T-cell (primary cell): Measurements from ENCODE around the gene PLXND1. TPM values are rescaled to one million over a fixed set of nuclear protein-coding genes. Genes with fewer than 3 reads are reported as not detected.
A peak's percentile ranks its signal among the peaks of the same experiment; 100 is the strongest.

Experiments
- ATAC-seq, 4 experiments: fragments of 200-7000 bp in 3 of 4; fragments of 150-1000 bp in 1 of 4; cut with Tn5 transposase; replicated peaks in 1 of 4; 1 replicate in 3 of 4; 2 replicates in 1 of 4; pipeline ENCODE4 v1.10.0; 2021; ENCODE audit warnings: moderate library complexity in 3 of 4, mild to moderate bottlenecking in 2 of 4, moderate number of reproducible peaks in 1 of 4
- CTCF ChIA-PET, 2 donors: fragments of 300-600 bp; sonication (Branson Sonifier 250); formaldehyde crosslinking; loops; one replicate each; lab custom pipeline; 2022; ENCODE audit warnings: antibody characterized with exemption in 2 of 2; lab: Charles Lee
- POLR2A ChIA-PET, 2 donors: fragments of 300-600 bp; sonication (Branson Sonifier 250); formaldehyde crosslinking; loops; one replicate each; lab custom pipeline; 2022; ENCODE audit warnings: antibody characterized with exemption in 2 of 2; lab: Charles Lee
- DNase-seq, 35 experiments: peaks; one replicate each; pipeline versions ENCODE4 v3.0.0 to v3.0.0-alpha.2; 2013 to 2023
- H3K27ac ChIP-seq: one replicate; pipeline ENCODE4 v1.5.1; 2013; ENCODE audit warnings: low read length
- H3K27me3 ChIP-seq, 2 experiments: replicated peaks in 1 of 2; 1 replicate in 1 of 2; 2 replicates in 1 of 2; pipeline versions ENCODE4 v1.6.1 to v1.7.0; 2013; ENCODE audit warnings: low read length in 1 of 2, mixed read lengths in 1 of 2; ENCODE audit not compliant: control insufficient read depth in 2 of 2, insufficient read depth in 2 of 2; ENCODE audit errors: extremely low read depth in 1 of 2
- H3K36me3 ChIP-seq, 2 donors: 1 replicate in 1 of 2; 2 replicates in 1 of 2; pipeline versions ENCODE4 v1.6.1 to v1.7.0; 2013; ENCODE audit warnings: low read length in 1 of 2; ENCODE audit not compliant: control insufficient read depth in 2 of 2, insufficient read depth in 1 of 2; ENCODE audit errors: extremely low read depth in 1 of 2
- H3K4me1 ChIP-seq, 2 experiments: 1 replicate in 1 of 2; 2 replicates in 1 of 2; pipeline versions ENCODE4 v1.6.1 to v1.7.0; 2013; ENCODE audit warnings: low read length in 2 of 2, mixed read lengths in 1 of 2; ENCODE audit not compliant: insufficient read depth in 2 of 2, control insufficient read depth in 1 of 2; ENCODE audit errors: extremely low read depth in 1 of 2
- H3K4me3 ChIP-seq, 2 donors: 1 replicate in 1 of 2; 2 replicates in 1 of 2; pipeline versions ENCODE4 v1.5.1 to v1.7.0; 2013; ENCODE audit warnings: mild to moderate bottlenecking in 2 of 2, low read length in 1 of 2, moderate library complexity in 1 of 2; ENCODE audit not compliant: control insufficient read depth in 1 of 2; ENCODE audit errors: extremely low read depth in 1 of 2
- H3K9me3 ChIP-seq: 2 replicates; pipeline ENCODE4 v1.7.0; 2013
- H3K27ac Mint-ChIP-seq, 2 donors: one replicate each; pipeline ENCODE4 v1.8.0; 2020 to 2021; ENCODE audit warnings: mild to moderate bottlenecking in 2 of 2, mixed read lengths in 2 of 2
- H3K27me3 Mint-ChIP-seq, 2 donors: one replicate each; pipeline ENCODE4 v1.8.0; 2021 to 2022; ENCODE audit warnings: mixed read lengths in 2 of 2
- H3K36me3 Mint-ChIP-seq: one replicate; pipeline ENCODE4 v1.8.0; 2021; ENCODE audit warnings: mixed read lengths
- H3K4me1 Mint-ChIP-seq, 3 donors: one replicate each; pipeline ENCODE4 v1.8.0; 2020 to 2022; ENCODE audit warnings: mixed read lengths in 3 of 3, mild to moderate bottlenecking in 1 of 3
- H3K4me3 Mint-ChIP-seq, 3 donors: one replicate each; pipeline ENCODE4 v1.8.0; 2020 to 2022; ENCODE audit warnings: mild to moderate bottlenecking in 3 of 3, mixed read lengths in 3 of 3, moderate library complexity in 3 of 3
- H3K9me3 Mint-ChIP-seq, 3 donors: one replicate each; pipeline ENCODE4 v1.8.0; 2020 to 2022; ENCODE audit warnings: mixed read lengths in 3 of 3
- WGBS: methylation state at CpG from one replicate; pipeline ENCODE4 v1.1.5; 2013; ENCODE audit warnings: missing lambda C conversion rate; ENCODE audit not compliant: insufficient coverage; 5-methylcytosine and 5-hydroxymethylcytosine counted together
- total RNA-seq, 35 experiments: library from RNA in 6 of 35; stranded (reverse) in 6 of 35; fragments of 120-200 nt in 1 of 35; gene quantifications; one replicate each; pipeline versions ENCODE4 v1.2.1 to v1.2.4 and lab custom pipeline; 2013 to 2026

PLXND1 gene, protein sequence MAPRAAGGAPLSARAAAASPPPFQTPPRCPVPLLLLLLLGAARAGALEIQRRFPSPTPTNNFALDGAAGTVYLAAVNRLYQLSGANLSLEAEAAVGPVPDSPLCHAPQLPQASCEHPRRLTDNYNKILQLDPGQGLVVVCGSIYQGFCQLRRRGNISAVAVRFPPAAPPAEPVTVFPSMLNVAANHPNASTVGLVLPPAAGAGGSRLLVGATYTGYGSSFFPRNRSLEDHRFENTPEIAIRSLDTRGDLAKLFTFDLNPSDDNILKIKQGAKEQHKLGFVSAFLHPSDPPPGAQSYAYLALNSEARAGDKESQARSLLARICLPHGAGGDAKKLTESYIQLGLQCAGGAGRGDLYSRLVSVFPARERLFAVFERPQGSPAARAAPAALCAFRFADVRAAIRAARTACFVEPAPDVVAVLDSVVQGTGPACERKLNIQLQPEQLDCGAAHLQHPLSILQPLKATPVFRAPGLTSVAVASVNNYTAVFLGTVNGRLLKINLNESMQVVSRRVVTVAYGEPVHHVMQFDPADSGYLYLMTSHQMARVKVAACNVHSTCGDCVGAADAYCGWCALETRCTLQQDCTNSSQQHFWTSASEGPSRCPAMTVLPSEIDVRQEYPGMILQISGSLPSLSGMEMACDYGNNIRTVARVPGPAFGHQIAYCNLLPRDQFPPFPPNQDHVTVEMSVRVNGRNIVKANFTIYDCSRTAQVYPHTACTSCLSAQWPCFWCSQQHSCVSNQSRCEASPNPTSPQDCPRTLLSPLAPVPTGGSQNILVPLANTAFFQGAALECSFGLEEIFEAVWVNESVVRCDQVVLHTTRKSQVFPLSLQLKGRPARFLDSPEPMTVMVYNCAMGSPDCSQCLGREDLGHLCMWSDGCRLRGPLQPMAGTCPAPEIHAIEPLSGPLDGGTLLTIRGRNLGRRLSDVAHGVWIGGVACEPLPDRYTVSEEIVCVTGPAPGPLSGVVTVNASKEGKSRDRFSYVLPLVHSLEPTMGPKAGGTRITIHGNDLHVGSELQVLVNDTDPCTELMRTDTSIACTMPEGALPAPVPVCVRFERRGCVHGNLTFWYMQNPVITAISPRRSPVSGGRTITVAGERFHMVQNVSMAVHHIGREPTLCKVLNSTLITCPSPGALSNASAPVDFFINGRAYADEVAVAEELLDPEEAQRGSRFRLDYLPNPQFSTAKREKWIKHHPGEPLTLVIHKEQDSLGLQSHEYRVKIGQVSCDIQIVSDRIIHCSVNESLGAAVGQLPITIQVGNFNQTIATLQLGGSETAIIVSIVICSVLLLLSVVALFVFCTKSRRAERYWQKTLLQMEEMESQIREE (N-terminal part only)
- total RNA-seq (10 to 100 TPM; 13.6 to 53.3 (median 44.9) TPM), total RNA-seq (lab: John Stamatoyannopoulos, UW) (4.7 to 149 (median 32.5) reads per million in 29 experiments)
- total RNA-seq (2013) = 38.9 TPM

DNA sequence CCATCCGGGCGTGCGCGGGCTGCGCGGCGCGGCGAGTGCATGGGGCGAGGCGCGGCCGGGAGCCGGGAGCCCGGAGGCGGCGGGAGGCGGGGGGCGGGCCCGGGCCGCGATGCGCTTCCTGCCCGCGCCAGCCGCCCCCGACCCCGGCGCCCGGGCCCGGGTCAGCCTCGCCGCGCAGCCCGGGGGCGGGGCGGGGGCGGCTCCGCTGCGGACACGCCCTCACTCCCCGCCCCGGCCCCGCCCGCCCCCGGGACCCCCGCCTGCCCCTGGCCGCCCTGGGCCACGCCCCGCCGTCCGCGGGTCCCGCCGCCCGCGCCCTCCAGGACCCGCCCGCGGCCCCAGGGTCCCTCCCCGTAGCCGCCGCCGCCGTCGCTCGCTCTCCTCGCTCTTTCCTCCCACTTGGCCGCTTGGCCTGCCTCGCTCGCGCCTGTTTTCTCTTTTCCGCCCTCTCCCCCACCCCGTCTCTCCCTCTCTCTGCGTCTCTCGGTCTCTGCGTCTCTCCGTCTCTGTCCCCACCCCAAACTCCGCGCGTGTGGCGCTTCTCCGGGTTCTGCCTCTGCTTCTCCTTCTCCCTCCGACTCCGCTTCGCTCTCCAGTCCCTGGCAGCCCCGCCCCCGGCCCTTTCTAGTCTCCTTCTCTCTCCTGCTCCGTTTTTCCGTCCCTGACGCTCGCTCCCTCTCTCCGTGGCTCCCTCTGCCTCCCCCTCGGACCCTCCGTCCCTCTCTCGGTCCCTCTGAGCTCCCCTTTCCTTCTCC lies at the start of gene PLXND1:
Gene PLXND1, minus strand, starts transcription at position 41 of the 755 bp plus-strand sequence. Its CDS starts 37 bp downstream, at position 4.
- Mint-ChIP-seq H3K9me3 (no peaks in the 10 kb centered on the region), H3K27ac (peak within 1 kb of the TSS; percentile 82), H3K36me3 (no peaks in the 10 kb centered on the region), H3K27me3 (peaks cover 6 to 9% of the 10 kb centered on the region in 2 donors), H3K4me3 (peak within 1 kb of the TSS; percentile 89 to 98 (median 92)), H3K4me1 (peaks cover 28 to 35% (median 29%) of the 10 kb centered on the region in 3 donors)
- H3K27me3 ChIP-seq = peaks cover 0 to 42% of the 10 kb centered on the region in 2 experiments
- peak in 15 of 35 experiments; percentile 12 to 67 (median 31) for DNase-seq
- H3K36me3 ChIP-seq = no peaks in the 10 kb centered on the region
- ChIA-PET CTCF (interaction anchor here in 1 of 2 donors (0.6 kb wide), 1 partner anchor 121 kb away, joined by 4 read pairs; no protein-coding TSS in a partner anchor), POLR2A (no interaction called here)
- peak; percentile 64 to 72 (median 67) for ATAC-seq
- no peaks in the 10 kb centered on the region for H3K9me3 ChIP-seq
- H3K27ac ChIP-seq = no peak within 1 kb of the TSS
- 2% methylated on average over 85 of the region's 96 CpGs for WGBS
- peaks cover 7 to 37% of the 10 kb centered on the region in 2 experiments for H3K4me1 ChIP-seq
- peak within 1 kb of the TSS; percentile 60 to 64 for H3K4me3 ChIP-seq

DNA sequence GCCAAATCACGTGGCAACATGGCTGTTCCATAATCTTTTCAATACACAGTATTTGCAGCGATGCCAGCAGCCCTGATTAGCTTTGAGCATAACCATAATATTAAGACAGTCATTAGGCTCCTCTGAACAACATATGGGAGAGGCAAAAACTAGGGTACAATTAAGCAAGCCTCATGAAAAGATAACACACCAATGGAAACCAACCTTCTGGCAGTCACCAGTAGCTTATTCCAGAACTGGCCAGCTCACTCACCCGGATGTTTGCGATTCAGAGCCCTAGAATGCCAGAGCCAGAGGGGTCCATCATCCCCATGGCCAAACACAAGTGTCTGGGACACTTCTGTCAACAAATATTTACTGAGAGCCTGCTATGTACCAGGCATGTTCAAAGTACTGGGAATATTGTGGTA lies 48.8 kb upstream of the PLXND1 start:
- WGBS = 100% methylated on average over 2 of the region's 4 CpGs
- H3K27ac Mint-ChIP-seq = no peak overlapping the region
- ATAC-seq = no peak
- Histone ChIP-seq H3K36me3 (peaks cover 0 to 9% of the 10 kb centered on the region in 2 donors), H3K27ac (no peak overlapping the region), H3K27me3 (no peaks in the 10 kb centered on the region), H3K4me3 (no peak overlapping the region), H3K4me1 (no peaks in the 10 kb centered on the region), H3K9me3 (no peaks in the 10 kb centered on the region)
- H3K4me3 Mint-ChIP-seq = no peak overlapping the region
- CTCF ChIA-PET = no interaction called here
- POLR2A ChIA-PET = no interaction called here
- peaks cover 30% of the 10 kb centered on the region for H3K36me3 Mint-ChIP-seq
- no peak for DNase-seq
- no peaks in the 10 kb centered on the region for H3K9me3 Mint-ChIP-seq
- no peaks in the 10 kb centered on the region for H3K27me3 Mint-ChIP-seq
- H3K4me1 Mint-ChIP-seq = peaks cover 10 to 23% (median 11%) of the 10 kb centered on the region in 3 donors

DNA sequence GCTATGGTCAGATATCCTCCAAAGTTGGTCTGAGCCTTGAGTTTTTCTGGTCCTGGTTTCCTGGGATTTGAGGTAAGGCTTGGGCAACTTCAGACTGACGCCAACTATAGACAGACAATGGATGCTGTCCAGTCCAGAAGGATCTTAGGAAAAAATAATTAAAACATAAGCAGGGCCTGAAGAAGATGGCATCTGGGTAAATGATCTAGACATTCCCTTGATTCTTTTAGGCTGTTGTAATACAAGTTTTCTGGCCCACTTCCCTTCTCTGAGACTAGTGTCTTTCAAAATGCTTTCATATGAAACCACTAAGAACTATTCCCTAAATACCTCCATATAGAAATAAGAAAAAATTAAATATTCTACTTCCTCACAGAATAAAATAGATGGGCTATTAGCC lies 47.7 kb upstream of the PLXND1 start:
- Mint-ChIP-seq H3K4me1 (peaks cover 8 to 15% (median 11%) of the 10 kb centered on the region in 3 donors), H3K36me3 (peaks cover 27% of the 10 kb centered on the region), H3K27me3 (no peaks in the 10 kb centered on the region), H3K27ac (no peak overlapping the region), H3K9me3 (no peaks in the 10 kb centered on the region), H3K4me3 (no peak overlapping the region)
- POLR2A ChIA-PET = no interaction called here
- no peaks in the 10 kb centered on the region for H3K4me1 ChIP-seq
- no peaks in the 10 kb centered on the region for H3K9me3 ChIP-seq
- no peak for DNase-seq
- no peak overlapping the region for H3K27ac ChIP-seq
- no peak for ATAC-seq
- no peaks in the 10 kb centered on the region for H3K27me3 ChIP-seq
- WGBS = no CpG with 5 or more reads among the region's 1 CpG
- H3K4me3 ChIP-seq = no peak overlapping the region
- peaks cover 0 to 9% of the 10 kb centered on the region in 2 donors for H3K36me3 ChIP-seq
- CTCF ChIA-PET = no interaction called here

DNA sequence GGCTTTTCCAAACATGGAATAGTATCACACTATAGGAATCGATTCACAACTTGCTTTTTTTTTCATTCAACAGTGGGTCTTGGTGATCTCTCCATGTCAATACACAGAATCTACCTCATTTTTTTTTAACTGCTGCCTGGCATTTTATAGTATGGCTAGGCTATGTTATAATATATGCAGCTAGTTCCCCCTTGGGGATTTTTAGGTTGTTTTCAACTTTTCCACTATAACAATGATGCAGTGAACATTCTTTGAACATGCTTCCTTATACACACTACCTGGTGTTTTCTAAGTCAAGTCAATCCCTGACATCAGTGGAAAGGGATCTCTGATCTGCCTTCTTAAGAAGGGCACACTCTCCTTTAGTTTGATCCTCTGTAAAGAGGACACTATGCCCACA lies 46.5 kb upstream of the PLXND1 start:
- no peak for ATAC-seq
- H3K36me3 Mint-ChIP-seq = peaks cover 27% of the 10 kb centered on the region
- ChIA-PET CTCF (no interaction called here), POLR2A (no interaction called here)
- Histone ChIP-seq H3K27me3 (no peaks in the 10 kb centered on the region), H3K4me3 (no peak overlapping the region), H3K9me3 (no peaks in the 10 kb centered on the region), H3K4me1 (no peaks in the 10 kb centered on the region), H3K36me3 (peaks cover 0 to 9% of the 10 kb centered on the region in 2 donors), H3K27ac (no peak overlapping the region)
- no peak overlapping the region for H3K27ac Mint-ChIP-seq
- no peaks in the 10 kb centered on the region for H3K9me3 Mint-ChIP-seq
- no peaks in the 10 kb centered on the region for H3K27me3 Mint-ChIP-seq
- no peak overlapping the region for H3K4me3 Mint-ChIP-seq
- no CpG with 5 or more reads among the region's 1 CpG for WGBS
- peaks cover under 1 to 10% (median 6%) of the 10 kb centered on the region in 3 donors for H3K4me1 Mint-ChIP-seq
- DNase-seq = no peak

DNA sequence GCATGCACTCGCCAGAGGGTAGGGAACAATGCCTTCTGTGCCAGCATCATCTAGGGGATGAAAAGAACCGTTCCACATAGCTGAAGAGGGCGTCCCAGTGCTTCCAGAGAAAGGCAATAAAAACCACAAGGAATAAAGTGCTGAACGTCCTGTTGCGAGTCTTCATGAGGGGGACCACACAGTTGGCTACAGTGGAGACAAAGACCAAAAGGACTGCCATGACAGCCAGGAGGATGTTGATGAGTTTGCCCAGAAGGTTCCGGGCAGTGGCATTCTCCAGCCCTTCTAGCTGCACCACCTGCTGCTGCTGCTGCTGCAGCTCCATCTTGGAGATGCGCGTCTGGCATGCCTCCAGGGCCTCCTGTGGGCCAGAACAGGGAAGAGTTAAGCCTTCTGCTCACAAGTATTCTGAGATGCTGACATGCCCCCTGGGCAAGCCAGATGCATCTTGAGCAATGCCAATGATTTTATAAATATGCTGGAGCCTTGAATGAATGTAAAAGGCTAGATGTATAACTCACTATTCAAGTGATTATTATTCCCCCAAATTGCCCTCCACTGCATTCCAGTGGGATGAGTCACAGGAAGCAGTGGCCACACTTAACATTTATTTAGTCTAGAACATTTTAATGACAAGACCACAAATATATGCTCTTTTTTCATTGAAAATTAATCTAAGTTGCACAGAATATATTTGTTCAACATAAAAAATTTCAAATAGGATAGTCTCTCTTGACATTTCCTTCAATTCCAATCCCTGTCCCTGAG lies 45.1 kb upstream of the PLXND1 start:
- Mint-ChIP-seq H3K27me3 (no peaks in the 10 kb centered on the region), H3K27ac (no peak overlapping the region), H3K4me1 (peaks cover 0 to 6% (median 2%) of the 10 kb centered on the region in 3 donors), H3K4me3 (no peak overlapping the region), H3K9me3 (no peaks in the 10 kb centered on the region), H3K36me3 (peaks cover 27% of the 10 kb centered on the region)
- H3K27me3 ChIP-seq = no peaks in the 10 kb centered on the region
- H3K9me3 ChIP-seq = no peaks in the 10 kb centered on the region
- POLR2A ChIA-PET = no interaction called here
- ATAC-seq (no peak), DNase-seq (no peak)
- CTCF ChIA-PET = no interaction called here
- H3K4me3 ChIP-seq = no peak overlapping the region
- H3K27ac ChIP-seq = no peak overlapping the region
- peaks cover 0 to 9% of the 10 kb centered on the region in 2 donors for H3K36me3 ChIP-seq
- 95% methylated on average over 8 of the region's 8 CpGs for WGBS
- no peaks in the 10 kb centered on the region for H3K4me1 ChIP-seq
